ENCODE measurements around the gene PTPN5.

Gene PTPN5

DNA sequence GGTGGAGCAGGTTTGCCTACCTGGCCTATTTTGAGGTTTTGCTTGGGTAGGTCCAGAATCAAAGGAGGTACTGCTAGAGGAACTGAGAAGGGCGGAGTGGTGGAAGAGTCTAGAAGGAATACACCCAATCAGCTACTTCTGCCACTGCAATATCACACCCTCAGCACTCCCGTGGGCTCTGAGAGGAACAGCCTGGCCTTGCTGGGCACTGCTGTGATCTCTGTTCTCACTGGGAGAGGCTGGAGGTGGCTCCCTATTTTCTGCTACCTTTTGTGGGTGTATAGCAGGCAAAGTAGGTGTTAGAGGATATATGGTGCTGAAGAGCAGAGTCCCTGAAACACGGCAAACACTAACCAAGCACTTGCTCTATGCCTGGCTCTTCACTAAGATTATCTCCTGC is 40.7 kb downstream of the PTPN5 start:
- no peaks in the 10 kb centered on the region for H3K27me3 ChIP-seq (ENCODE audit: insufficient read depth, insufficient read length)
- no peak overlapping the region for H3K9ac ChIP-seq (ENCODE audit: insufficient read length, low read depth)
- no peak for DNase-seq (ENCODE audit: low read depth, low spot score)
- H3K36me3 ChIP-seq (ENCODE audit: insufficient read depth, insufficient read length, low read length) = no peaks in the 10 kb centered on the region
- TF ChIP-seq ZNF274 (IDR thresholded peaks at IDR 0.05; ENCODE audit: low read depth, low read length) (no peak), SUZ12 (IDR thresholded peaks at IDR 0.05; ENCODE audit: extremely low read depth, insufficient read depth, insufficient read length) (no peak), YY1 (IDR thresholded peaks at IDR 0.05; ENCODE audit: insufficient read depth, insufficient read length) (no peak)
- H3K4me3 ChIP-seq (ENCODE audit: insufficient read length, low read depth) = no peak overlapping the region
- H3K9me3 ChIP-seq (ENCODE audit: insufficient read depth, low read length) = no peaks in the 10 kb centered on the region
- H3K4me1 ChIP-seq (ENCODE audit: insufficient read depth, insufficient read length) = peaks cover 7% of the 10 kb centered on the region

DNA sequence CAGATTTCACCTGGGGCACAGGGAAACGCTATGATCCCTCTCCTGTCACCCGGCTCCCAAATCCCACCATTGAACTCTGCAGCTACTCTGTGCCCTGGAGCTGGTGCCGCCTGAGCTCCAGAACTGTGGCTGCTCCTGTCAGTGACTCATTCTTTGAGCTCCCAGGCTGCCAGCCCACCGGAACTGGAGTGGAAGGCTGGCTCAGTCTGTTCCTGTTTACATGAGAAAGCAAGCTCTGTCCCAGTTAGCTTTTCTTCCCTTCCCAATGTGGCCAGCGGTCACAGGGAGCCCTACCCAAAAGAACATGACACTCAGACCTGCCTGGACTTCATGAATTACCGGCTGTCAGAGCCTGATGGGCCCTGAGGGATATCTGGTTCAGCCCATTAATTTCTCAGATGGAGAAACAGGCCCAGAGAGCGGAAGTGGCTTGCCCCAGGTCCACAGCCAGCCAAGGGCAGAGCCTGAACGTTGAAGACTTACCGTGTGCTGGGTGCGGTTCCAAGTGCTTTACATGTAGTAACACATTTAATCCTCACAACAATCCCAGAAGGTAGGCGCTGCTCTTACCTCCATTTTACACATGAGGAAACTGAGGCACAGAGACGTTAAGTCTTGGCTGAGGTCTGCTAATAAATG is 41.8 kb downstream of the PTPN5 start:
- no peaks in the 10 kb centered on the region for H3K9me3 ChIP-seq (ENCODE audit: insufficient read depth, low read length)
- H3K4me3 ChIP-seq (ENCODE audit: insufficient read length, low read depth) = no peak overlapping the region
- peaks cover 7% of the 10 kb centered on the region for H3K4me1 ChIP-seq (ENCODE audit: insufficient read depth, insufficient read length)
- H3K36me3 ChIP-seq (ENCODE audit: insufficient read depth, insufficient read length, low read length) = no peaks in the 10 kb centered on the region
- peak; percentile 64 for DNase-seq (ENCODE audit: low read depth, low spot score)
- no peak overlapping the region for H3K9ac ChIP-seq (ENCODE audit: insufficient read length, low read depth)
- no peak for TF ChIP-seq ZNF274 (IDR thresholded peaks at IDR 0.05; ENCODE audit: low read depth, low read length)
- no peak for TF ChIP-seq YY1 (IDR thresholded peaks at IDR 0.05; ENCODE audit: insufficient read depth, insufficient read length)
- TF ChIP-seq SUZ12 (IDR thresholded peaks at IDR 0.05; ENCODE audit: extremely low read depth, insufficient read depth, insufficient read length) = no peak
- H3K27me3 ChIP-seq (ENCODE audit: insufficient read depth, insufficient read length) = no peaks in the 10 kb centered on the region

DNA sequence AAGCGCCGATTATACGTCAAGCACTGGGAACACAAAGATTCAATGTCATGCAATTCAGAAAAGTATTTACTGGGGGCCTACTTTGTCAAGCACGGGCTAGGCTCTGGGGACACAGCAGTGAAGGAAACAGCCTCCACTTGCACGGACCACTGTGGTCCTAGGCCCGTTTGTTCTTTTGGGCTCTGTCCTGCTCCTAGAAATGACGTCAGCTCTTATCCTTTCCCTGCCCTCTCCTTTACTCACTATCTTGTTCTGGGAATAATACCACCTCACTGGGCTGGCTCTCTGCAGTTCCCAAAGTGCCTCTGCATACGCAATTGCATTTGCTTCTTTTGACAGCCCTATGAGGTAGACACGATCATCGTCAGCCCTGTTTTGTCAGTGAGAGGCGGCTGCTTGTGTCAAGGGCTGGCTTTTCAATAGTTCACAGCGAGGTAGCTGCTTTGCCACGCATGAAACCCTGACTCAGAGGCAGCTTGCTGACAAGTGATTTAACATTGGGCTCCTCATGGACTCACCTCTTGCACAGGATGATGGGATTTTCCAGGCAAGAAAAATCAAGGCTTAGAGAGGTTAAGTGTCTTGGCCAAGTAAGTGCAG is 42.7 kb downstream of the PTPN5 start:
- H3K9ac ChIP-seq (ENCODE audit: insufficient read length, low read depth) = peak overlapping the region; percentile 8
- TF ChIP-seq ZNF274 (IDR thresholded peaks at IDR 0.05; ENCODE audit: low read depth, low read length) = no peak
- TF ChIP-seq SUZ12 (IDR thresholded peaks at IDR 0.05; ENCODE audit: extremely low read depth, insufficient read depth, insufficient read length) = no peak
- TF ChIP-seq YY1 (IDR thresholded peaks at IDR 0.05; ENCODE audit: insufficient read depth, insufficient read length) = no peak
- peaks cover 7% of the 10 kb centered on the region for H3K4me1 ChIP-seq (ENCODE audit: insufficient read depth, insufficient read length)
- DNase-seq (ENCODE audit: low read depth, low spot score) = no peak
- no peaks in the 10 kb centered on the region for H3K36me3 ChIP-seq (ENCODE audit: insufficient read depth, insufficient read length, low read length)
- no peaks in the 10 kb centered on the region for H3K9me3 ChIP-seq (ENCODE audit: insufficient read depth, low read length)
- no peaks in the 10 kb centered on the region for H3K27me3 ChIP-seq (ENCODE audit: insufficient read depth, insufficient read length)
- no peak overlapping the region for H3K4me3 ChIP-seq (ENCODE audit: insufficient read length, low read depth)

DNA sequence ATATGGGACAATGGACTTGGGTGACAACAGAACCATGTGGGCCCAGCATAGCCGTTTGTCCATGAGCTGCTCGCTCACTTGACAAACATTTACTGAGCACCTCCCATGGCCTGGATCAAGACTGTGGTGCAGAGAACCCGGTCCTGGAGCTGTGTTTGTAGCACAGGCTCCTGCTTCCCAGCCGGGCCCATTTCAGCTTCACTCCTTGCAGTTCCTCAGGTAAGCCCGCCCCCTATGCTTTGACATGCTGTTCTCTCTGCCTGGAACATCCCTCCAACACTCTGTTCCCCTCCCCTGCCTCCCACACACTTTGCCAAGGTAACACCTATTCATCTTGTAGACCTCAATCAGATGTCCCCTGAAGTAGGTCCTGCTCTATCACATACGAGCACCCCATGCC is 46.3 kb downstream of the PTPN5 start:
- Histone ChIP-seq H3K9ac (ENCODE audit: insufficient read length, low read depth) (no peak overlapping the region), H3K27me3 (ENCODE audit: insufficient read depth, insufficient read length) (no peaks in the 10 kb centered on the region), H3K36me3 (ENCODE audit: insufficient read depth, insufficient read length, low read length) (no peaks in the 10 kb centered on the region), H3K4me1 (ENCODE audit: insufficient read depth, insufficient read length) (peaks cover 8% of the 10 kb centered on the region), H3K4me3 (ENCODE audit: insufficient read length, low read depth) (no peak overlapping the region), H3K9me3 (ENCODE audit: insufficient read depth, low read length) (no peaks in the 10 kb centered on the region)
- DNase-seq (ENCODE audit: low read depth, low spot score) = no peak
- TF ChIP-seq ZNF274 (IDR thresholded peaks at IDR 0.05; ENCODE audit: low read depth, low read length) = no peak
- TF ChIP-seq YY1 (IDR thresholded peaks at IDR 0.05; ENCODE audit: insufficient read depth, insufficient read length) = no peak
- TF ChIP-seq SUZ12 (IDR thresholded peaks at IDR 0.05; ENCODE audit: extremely low read depth, insufficient read depth, insufficient read length) = no peak

DNA sequence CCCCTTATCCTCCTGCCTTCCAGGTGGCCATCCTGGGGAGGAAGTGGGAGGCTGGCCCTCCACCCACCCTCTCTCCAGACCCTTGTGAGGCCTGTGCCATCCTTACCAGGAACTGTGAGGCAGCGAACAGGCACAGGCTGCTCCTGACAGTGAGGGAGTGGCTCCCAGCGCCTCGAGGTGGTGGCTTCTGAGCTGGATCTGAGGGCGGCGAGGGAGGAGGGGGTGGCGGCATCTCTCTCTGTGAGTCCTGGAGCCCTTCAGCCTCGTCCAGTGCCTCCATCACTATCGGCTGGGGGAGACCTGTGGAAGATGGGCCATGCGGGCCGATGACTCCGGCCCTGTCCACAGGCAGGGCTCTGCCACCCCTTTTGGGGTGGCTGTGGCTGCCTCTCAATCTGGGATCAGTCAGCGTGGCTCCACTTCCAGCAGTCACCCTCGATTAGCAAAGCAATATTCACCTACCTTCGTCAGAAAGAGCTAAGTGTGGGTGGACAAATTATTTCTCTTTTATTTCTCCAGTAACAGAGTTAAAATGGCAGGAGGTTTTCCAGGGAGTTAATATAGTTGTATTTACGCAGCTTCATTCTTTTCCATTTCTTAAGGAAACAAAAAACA is 47.6 kb downstream of the PTPN5 start:
- no peak overlapping the region for H3K4me3 ChIP-seq (ENCODE audit: insufficient read length, low read depth)
- H3K9me3 ChIP-seq (ENCODE audit: insufficient read depth, low read length) = no peaks in the 10 kb centered on the region
- no peak for DNase-seq (ENCODE audit: low read depth, low spot score)
- TF ChIP-seq ZNF274 (IDR thresholded peaks at IDR 0.05; ENCODE audit: low read depth, low read length) (no peak), YY1 (IDR thresholded peaks at IDR 0.05; ENCODE audit: insufficient read depth, insufficient read length) (no peak), SUZ12 (IDR thresholded peaks at IDR 0.05; ENCODE audit: extremely low read depth, insufficient read depth, insufficient read length) (no peak)
- no peaks in the 10 kb centered on the region for H3K27me3 ChIP-seq (ENCODE audit: insufficient read depth, insufficient read length)
- H3K36me3 ChIP-seq (ENCODE audit: insufficient read depth, insufficient read length, low read length) = no peaks in the 10 kb centered on the region
- peaks cover 7% of the 10 kb centered on the region for H3K4me1 ChIP-seq (ENCODE audit: insufficient read depth, insufficient read length)
- no peak overlapping the region for H3K9ac ChIP-seq (ENCODE audit: insufficient read length, low read depth)

DNA sequence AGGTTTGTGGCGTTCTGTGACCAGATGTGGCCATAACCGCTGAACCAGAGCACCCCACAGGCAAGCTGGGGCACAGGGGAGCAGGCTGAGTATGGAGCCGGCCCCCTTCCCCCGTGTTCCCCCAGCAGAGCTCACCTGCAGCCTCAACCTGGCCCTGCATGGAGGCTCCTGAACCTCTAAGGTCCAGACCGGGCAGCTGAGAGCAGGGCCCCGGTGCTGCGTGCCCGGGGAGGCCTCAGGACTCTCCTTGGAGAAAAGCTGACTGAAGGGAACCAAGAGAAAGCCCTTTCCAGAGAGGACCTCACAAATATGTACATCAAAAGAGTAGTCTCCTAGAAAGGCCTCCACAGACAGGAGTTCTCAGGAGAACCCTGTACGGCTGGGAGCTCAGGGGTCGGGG is 48.2 kb downstream of the PTPN5 start:
- no peaks in the 10 kb centered on the region for H3K9me3 ChIP-seq (ENCODE audit: insufficient read depth, low read length)
- TF ChIP-seq SUZ12 (IDR thresholded peaks at IDR 0.05; ENCODE audit: extremely low read depth, insufficient read depth, insufficient read length) = no peak
- TF ChIP-seq ZNF274 (IDR thresholded peaks at IDR 0.05; ENCODE audit: low read depth, low read length) = no peak
- TF ChIP-seq YY1 (IDR thresholded peaks at IDR 0.05; ENCODE audit: insufficient read depth, insufficient read length) = no peak
- DNase-seq (ENCODE audit: low read depth, low spot score) = no peak
- peaks cover 2% of the 10 kb centered on the region for H3K4me1 ChIP-seq (ENCODE audit: insufficient read depth, insufficient read length)
- H3K4me3 ChIP-seq (ENCODE audit: insufficient read length, low read depth) = no peak overlapping the region
- no peak overlapping the region for H3K9ac ChIP-seq (ENCODE audit: insufficient read length, low read depth)
- no peaks in the 10 kb centered on the region for H3K27me3 ChIP-seq (ENCODE audit: insufficient read depth, insufficient read length)
- no peaks in the 10 kb centered on the region for H3K36me3 ChIP-seq (ENCODE audit: insufficient read depth, insufficient read length, low read length)

DNA sequence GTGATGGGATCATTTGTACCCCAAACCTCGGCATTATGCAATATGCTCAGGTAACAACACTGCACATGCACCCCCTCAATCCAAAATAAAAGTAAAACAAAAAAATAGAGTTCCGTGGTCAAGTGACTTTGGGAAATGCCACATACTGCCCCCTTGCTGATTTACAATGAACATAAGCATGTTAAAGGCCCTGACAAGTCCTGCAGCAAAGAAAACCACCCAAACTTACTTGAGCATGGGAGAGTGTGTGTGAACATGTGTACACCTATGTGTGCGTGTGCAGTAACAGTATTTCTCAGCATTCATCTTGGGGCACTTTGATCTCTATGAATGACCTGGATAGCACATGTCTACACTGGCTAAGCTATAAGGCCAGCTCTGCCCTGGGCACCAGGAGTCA is 49.8 kb downstream of the PTPN5 start:
- Histone ChIP-seq H3K9me3 (ENCODE audit: insufficient read depth, low read length) (no peaks in the 10 kb centered on the region), H3K36me3 (ENCODE audit: insufficient read depth, insufficient read length, low read length) (no peaks in the 10 kb centered on the region), H3K4me3 (ENCODE audit: insufficient read length, low read depth) (no peak overlapping the region), H3K27me3 (ENCODE audit: insufficient read depth, insufficient read length) (no peaks in the 10 kb centered on the region), H3K4me1 (ENCODE audit: insufficient read depth, insufficient read length) (peaks cover 2% of the 10 kb centered on the region), H3K9ac (ENCODE audit: insufficient read length, low read depth) (no peak overlapping the region)
- TF ChIP-seq YY1 (IDR thresholded peaks at IDR 0.05; ENCODE audit: insufficient read depth, insufficient read length) (no peak), SUZ12 (IDR thresholded peaks at IDR 0.05; ENCODE audit: extremely low read depth, insufficient read depth, insufficient read length) (no peak), ZNF274 (IDR thresholded peaks at IDR 0.05; ENCODE audit: low read depth, low read length) (no peak)
- no peak for DNase-seq (ENCODE audit: low read depth, low spot score)

All from NT2/D1 (cell line).